ENCODE data around the gene ITIH3.

The ITIH3 gene

DNA sequence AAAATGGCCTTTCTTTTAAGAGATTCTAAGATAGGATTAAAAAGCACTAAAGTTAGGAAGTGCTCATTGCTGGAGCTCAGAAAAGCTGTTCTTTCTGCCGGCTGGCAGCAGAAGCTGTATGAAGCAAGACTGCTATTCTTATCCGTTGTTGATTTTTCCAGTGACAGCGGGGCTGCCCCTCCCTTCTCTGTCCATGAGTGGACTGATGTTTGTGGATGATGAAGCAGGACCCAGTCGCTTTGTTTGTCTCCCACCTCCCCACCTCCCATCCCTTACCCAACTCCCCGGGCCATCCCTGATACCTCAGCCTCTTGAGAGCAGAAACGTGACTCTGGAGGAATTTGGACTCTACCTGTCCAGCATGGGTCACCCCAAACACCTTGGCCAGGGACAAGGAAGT lies 50.6 kb downstream of the ITIH3 start:
- no peak for DNase-seq (ENCODE audit: extremely low spot score)
- TF ChIP-seq, protein P1, sequence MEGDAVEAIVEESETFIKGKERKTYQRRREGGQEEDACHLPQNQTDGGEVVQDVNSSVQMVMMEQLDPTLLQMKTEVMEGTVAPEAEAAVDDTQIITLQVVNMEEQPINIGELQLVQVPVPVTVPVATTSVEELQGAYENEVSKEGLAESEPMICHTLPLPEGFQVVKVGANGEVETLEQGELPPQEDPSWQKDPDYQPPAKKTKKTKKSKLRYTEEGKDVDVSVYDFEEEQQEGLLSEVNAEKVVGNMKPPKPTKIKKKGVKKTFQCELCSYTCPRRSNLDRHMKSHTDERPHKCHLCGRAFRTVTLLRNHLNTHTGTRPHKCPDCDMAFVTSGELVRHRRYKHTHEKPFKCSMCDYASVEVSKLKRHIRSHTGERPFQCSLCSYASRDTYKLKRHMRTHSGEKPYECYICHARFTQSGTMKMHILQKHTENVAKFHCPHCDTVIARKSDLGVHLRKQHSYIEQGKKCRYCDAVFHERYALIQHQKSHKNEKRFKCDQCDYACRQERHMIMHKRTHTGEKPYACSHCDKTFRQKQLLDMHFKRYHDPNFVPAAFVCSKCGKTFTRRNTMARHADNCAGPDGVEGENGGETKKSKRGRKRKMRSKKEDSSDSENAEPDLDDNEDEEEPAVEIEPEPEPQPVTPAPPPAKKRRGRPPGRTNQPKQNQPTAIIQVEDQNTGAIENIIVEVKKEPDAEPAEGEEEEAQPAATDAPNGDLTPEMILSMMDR (IDR thresholded peaks at IDR 0.05; ENCODE audit: control extremely low read depth, extremely low read depth, low read depth, missing control alignments): no peak
- CTCF ChIA-PET: interaction anchor here (0.8 to 2.3 kb wide), 14 partner anchors 10 to 260 kb away, joined by 3 to 6 read pairs (median 4); partner anchors contain the start of gene MUSTN1
- POLR2A ChIA-PET: no interaction called here

DNA sequence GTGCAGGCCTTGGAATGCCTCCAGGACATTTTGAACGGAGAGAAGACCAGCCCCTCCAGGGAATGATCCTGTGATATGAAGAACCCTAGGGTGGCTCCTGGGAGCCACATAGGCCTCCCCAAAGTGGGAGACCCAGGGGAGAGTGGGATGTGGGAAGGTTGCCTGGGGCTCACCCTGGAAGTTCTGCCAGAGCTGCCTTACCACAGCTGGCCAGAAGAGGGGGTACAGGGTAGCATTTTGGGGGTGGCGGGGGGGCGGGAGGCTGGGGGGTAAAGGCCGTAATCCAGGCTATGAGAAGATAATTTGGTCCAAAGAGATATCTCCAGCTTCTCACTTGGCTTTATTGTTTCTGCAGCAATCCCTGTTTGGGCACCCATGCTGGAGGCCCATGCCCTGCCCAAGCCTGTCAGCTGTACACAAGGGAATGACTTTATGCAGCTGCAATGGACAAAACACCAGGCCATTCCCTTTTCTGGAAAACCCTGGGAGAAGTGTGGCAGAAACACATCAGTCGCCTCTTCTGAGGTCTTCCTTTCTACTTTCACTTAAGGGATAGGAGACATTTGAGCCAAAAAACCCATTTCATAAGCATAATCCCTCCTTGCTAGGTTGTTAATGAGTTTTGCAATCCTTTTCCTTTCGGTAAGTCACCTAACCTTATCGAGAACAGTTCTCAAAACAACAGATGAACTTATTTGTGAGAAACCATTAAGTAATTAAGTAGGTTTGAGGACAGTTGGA lies 51.3 kb downstream of the ITIH3 start:
- POLR2A ChIA-PET: no interaction called here
- TF ChIP-seq, protein P1 (IDR thresholded peaks at IDR 0.05; ENCODE audit: control extremely low read depth, extremely low read depth, low read depth, missing control alignments): peak; percentile 33
- DNase-seq (ENCODE audit: extremely low spot score): no peak
- CTCF ChIA-PET: interaction anchor here (0.8 to 1.8 kb wide), 12 partner anchors 11 to 259 kb away, joined by 3 to 6 read pairs (median 3); partner anchors contain the start of gene MUSTN1

DNA sequence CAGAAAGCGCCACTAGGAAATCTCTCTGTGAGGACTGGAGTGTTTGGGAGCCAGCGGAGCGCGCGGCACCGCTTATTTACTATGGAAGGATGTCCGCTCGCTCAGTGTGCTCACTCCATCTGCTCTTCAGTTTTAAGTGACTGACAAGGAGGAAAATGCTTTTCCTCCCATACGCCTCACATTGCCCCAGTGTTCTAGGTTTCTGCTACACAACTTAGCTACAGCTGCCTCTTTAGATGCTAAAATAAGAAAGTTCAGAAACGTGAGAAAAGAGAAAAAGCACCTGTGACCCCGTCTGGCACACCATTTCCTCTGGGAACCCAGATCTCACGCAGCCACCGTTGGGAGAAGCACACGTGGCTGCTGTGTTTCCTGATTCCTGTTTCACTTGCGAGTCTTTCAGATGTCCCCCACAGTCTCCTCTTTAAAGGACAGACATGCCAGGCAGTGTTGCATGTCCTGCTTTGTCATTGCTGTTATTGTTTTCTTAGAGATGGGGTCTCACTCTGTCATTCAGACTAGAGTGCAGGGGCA lies 51.9 kb downstream of the ITIH3 start:
- no peak for DNase-seq (ENCODE audit: extremely low spot score)
- TF ChIP-seq, protein P1 (IDR thresholded peaks at IDR 0.05; ENCODE audit: control extremely low read depth, extremely low read depth, low read depth, missing control alignments): no peak
- POLR2A ChIA-PET: no interaction called here
- CTCF ChIA-PET: interaction anchor here (1.4 to 1.8 kb wide), 5 partner anchors 12 to 258 kb away, joined by 3 to 6 read pairs (median 4); partner anchors contain the start of gene MUSTN1

DNA sequence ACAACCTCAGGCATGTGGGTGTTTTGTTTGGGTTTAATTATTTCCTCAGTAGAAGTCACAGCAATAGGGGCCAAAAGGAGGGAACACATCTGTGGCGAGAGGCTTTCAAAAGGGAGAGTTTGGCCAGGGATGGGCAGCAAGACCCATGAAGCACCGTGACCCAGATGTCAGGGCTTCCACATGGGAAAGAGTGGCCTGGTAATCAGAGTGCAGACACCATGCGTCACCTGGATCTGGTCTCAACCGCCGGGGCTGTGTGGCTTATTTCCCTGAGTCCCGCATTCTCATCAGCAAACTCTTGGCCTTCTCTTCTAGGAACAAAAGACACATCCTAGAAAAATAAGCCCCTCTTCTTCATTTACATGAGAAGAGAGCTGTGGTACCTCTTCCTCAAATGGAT lies 52.6 kb downstream of the ITIH3 start:
- ChIA-PET POLR2A (no interaction called here), CTCF (interaction anchor here (1.8 kb wide), 1 partner anchor 26 kb away, joined by 3 read pairs; no protein-coding TSS in a partner anchor)
- no peak for DNase-seq (ENCODE audit: extremely low spot score)
- TF ChIP-seq, protein P1 (IDR thresholded peaks at IDR 0.05; ENCODE audit: control extremely low read depth, extremely low read depth, low read depth, missing control alignments): no peak

DNA sequence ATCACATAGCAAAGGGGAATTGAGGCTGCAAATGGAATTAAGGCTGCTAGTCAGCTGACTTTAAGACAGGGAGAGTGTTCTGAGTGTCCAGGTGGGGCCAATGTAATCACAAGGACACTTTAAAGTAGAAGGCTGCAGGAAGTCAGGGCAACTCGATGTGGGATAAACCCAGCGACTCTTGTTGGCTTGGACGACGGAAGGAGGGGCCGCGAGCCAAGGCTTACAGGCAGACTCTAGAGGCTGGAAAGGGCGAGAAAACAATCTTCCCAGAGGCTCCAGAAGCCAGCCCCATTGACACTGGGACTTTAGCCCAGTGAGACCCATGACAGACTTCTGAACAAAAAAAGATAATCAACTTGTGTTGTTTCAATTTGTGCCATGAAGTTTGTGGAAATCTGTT lies 53.1 kb downstream of the ITIH3 start:
- CTCF ChIA-PET: interaction anchor here (1.2 to 1.9 kb wide), 6 partner anchors 82 to 270 kb away, joined by 3 to 6 read pairs (median 4); no protein-coding TSS in a partner anchor
- POLR2A ChIA-PET: no interaction called here
- DNase-seq (ENCODE audit: extremely low spot score): no peak
- TF ChIP-seq, protein P1 (IDR thresholded peaks at IDR 0.05; ENCODE audit: control extremely low read depth, extremely low read depth, low read depth, missing control alignments): no peak

DNA sequence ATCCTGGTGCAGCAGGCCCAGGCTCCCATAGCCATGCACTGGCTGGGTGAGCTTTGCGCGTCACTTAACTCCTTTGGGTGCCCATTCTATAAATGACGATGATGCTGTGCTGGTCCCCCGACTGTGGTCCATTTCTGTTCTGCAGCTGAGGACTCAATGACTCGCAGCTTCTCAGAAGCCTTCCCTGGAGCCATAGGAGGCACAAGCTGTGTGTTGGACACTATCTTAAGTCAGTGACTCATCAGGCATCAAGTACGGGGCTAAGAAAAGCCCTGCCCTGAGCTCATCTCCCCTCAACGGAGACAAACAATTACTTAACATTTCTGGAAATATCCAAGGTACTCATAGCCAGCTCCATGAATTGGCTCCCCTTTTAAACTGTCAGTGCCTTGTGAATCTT lies 54.0 kb downstream of the ITIH3 start:
- CTCF ChIA-PET: interaction anchor here (1.2 to 1.9 kb wide), 8 partner anchors 10 to 269 kb away, joined by 3 to 7 read pairs (median 4); no protein-coding TSS in a partner anchor
- DNase-seq (ENCODE audit: extremely low spot score): no peak
- POLR2A ChIA-PET: no interaction called here
- TF ChIP-seq, protein P1 (IDR thresholded peaks at IDR 0.05; ENCODE audit: control extremely low read depth, extremely low read depth, low read depth, missing control alignments): no peak
